HG03378 (cell line): Measurements from ENCODE around the gene ANP32E.

Source experiments
- ATAC-seq: cut with Tn5 transposase; IDR thresholded peaks from one replicate; pipeline ENCODE4 v1.9.1; 2021; ENCODE audit warnings: mild to moderate bottlenecking, moderate library complexity; ENCODE audit not compliant: unreplicated experiment

The ANP32E gene

DNA sequence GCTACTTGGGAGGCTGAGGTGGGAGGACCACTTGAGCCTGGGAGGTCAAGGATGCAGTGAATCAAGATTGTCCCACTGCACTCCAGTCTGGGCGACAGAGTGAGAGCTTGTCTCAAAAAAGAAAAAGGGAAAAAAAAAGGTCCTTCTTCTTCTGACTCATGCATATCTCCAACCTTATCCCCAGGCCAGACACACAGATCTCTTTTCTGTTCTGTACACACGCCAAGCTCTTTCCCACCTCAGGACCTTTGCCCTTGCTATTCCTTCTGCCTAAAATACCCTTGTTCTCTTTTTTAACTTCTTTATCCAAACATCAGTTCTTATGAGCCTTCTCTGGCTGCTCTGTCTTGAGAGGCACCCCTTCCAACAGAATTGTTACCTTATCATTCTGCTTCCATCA is 64.1 kb downstream of the ANP32E start:
- no peak for ATAC-seq

- ATAC-seq = no peak
Measured at GRCh38 chr1:150168960-150169601, 66.8 kb downstream of the ANP32E start.
